OCI-LY3 (cell line): ENCODE results near the gene CASP9.
"Not testable (repeated sequence)": the region's sequence is repeated elsewhere in the genome, so short reads cannot be mapped to it uniquely, and the experiment has no call there.

ENCODE experiments used
- H2AFZ ChIP-seq: fragments of 200-600, 300-600 bp; shearing (Covaris generic); 2 replicates; pipeline ENCODE4 v1.6.0; 2014; ENCODE audit warnings: antibody characterized with exemption, low read depth, low read length
- H3K27ac ChIP-seq: fragments of 200-600, 300-600 bp; sonication (generic); 2 replicates; pipeline ENCODE4 v1.5.1; 2014; ENCODE audit warnings: mild to moderate bottlenecking, low read length, moderate library complexity, mixed read lengths
- H3K27me3 ChIP-seq: fragments of 200-600, 300-600 bp; sonication (generic); 2 replicates; pipeline ENCODE4 v1.6.1; 2014; ENCODE audit warnings: low read depth, low read length, mixed read lengths
- H3K36me3 ChIP-seq: fragments of 200-600, 300-600 bp; sonication (generic); replicated peaks from 2 replicates; pipeline ENCODE3; 2014; ENCODE audit warnings: low read depth, low read length, mixed read lengths
- H3K4me1 ChIP-seq: fragments of 300-600, 200-600 bp; sonication (generic); 2 replicates; pipeline ENCODE4 v1.6.1; 2014; ENCODE audit warnings: low read length, mixed read lengths
- H3K4me2 ChIP-seq: fragments of 200-600, 300-600 bp; sonication (generic); 2 replicates; pipeline ENCODE4 v1.6.1; 2014; ENCODE audit warnings: low read length, mixed read lengths
- H3K4me3 ChIP-seq: fragments of 300-600, 200-600 bp; sonication (generic); 2 replicates; pipeline ENCODE4 v1.5.1; 2014; ENCODE audit warnings: antibody characterized with exemption, mild to moderate bottlenecking, low read length, moderate library complexity
- H3K79me2 ChIP-seq: fragments of 300-600, 200-600 bp; shearing (Covaris generic); 2 replicates; pipeline ENCODE4 v1.6.1; 2014; ENCODE audit warnings: mild to moderate bottlenecking, low read length, mixed read lengths
- H3K9ac ChIP-seq: fragments of 300-600, 200-600 bp; shearing (Covaris generic); 2 replicates; pipeline ENCODE4 v1.6.0; 2014; ENCODE audit warnings: mild to moderate bottlenecking, low read length, moderate library complexity
- H3K9me3 ChIP-seq: fragments of 200-600, 300-600 bp; shearing (Covaris generic); 2 replicates; pipeline ENCODE4 v1.6.1; 2014; ENCODE audit warnings: low read length, mixed read lengths; ENCODE audit not compliant: insufficient read depth
- H4K20me1 ChIP-seq: fragments of 200-600, 300-600 bp; sonication (generic); 2 replicates; pipeline ENCODE4 v1.6.1; 2016; ENCODE audit warnings: low read length, mixed read lengths; ENCODE audit not compliant: insufficient read depth
- EZH2phosphoT487 ChIP-seq: fragments of 200-600 bp; shearing (Covaris generic); IDR thresholded peaks from 2 replicates; pipeline ENCODE4 v1.6.1; 2018; ENCODE audit warnings: antibody characterized with exemption, mixed run types, low read depth
- TF ChIP-seq, protein P1 (sequence below): fragments of 200-600, 300-600 bp; sonication (generic); IDR thresholded peaks from 2 replicates; pipeline ENCODE4 v1.5.1; 2014; ENCODE audit warnings: antibody characterized with exemption, low read length, low read depth

The CASP9 gene

DNA sequence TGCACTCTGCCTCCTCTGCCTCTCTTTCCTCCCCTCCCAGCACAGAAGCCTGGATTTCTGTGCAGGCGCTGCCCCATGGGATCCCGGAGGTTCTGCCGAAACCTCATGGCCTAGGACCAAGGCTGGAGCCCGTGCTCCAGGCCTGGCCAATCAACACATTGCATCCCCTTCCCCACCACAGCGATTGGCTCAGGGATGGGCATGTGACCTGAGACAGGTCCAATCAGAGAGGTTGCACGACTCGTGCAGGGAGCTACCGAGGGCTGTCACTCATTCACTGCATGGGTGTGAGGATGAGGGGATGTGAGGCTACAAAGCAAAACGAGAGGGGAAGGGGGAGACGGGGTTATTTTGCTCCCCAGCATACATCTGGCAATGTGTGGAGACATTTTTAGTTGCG lies 51.4 kb downstream of the CASP9 start:
- Histone ChIP-seq H3K4me3 (no peak overlapping the region), H3K27me3 (no peaks in the 10 kb centered on the region), H3K9me3 (no peaks in the 10 kb centered on the region), H4K20me1 (no peaks in the 10 kb centered on the region), H3K4me2 (no peak overlapping the region), H3K79me2 (no peaks in the 10 kb centered on the region), H3K4me1 (peaks cover 26% of the 10 kb centered on the region), H3K27ac (no peak overlapping the region), H3K36me3 (no peaks in the 10 kb centered on the region), H3K9ac (no peak overlapping the region), H2AFZ (no peak overlapping the region)
- no peak for TF ChIP-seq EZH2phosphoT487
- TF ChIP-seq, protein P1, sequence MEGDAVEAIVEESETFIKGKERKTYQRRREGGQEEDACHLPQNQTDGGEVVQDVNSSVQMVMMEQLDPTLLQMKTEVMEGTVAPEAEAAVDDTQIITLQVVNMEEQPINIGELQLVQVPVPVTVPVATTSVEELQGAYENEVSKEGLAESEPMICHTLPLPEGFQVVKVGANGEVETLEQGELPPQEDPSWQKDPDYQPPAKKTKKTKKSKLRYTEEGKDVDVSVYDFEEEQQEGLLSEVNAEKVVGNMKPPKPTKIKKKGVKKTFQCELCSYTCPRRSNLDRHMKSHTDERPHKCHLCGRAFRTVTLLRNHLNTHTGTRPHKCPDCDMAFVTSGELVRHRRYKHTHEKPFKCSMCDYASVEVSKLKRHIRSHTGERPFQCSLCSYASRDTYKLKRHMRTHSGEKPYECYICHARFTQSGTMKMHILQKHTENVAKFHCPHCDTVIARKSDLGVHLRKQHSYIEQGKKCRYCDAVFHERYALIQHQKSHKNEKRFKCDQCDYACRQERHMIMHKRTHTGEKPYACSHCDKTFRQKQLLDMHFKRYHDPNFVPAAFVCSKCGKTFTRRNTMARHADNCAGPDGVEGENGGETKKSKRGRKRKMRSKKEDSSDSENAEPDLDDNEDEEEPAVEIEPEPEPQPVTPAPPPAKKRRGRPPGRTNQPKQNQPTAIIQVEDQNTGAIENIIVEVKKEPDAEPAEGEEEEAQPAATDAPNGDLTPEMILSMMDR: no peak

DNA sequence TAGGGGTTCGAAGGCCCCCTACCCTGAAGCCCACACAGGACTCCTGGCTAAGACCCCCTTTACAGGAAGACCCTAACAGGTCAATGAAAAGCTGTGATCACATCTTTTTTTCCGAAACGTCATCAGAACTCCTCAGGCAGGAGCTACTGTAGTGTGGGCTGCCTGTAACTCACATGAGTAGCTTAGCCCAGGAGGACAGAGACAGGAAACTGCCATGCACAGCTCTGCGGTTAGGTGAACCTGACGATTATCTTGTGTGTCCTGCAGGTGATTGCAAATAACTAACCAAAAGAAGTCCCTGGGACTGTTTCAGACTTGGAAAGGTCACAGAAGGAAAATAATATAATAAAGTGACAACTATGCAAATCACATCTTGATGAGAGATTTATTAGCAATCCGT lies 52.3 kb downstream of the CASP9 start:
- not testable (repeated sequence) for H3K27ac ChIP-seq, H4K20me1 ChIP-seq, H3K9ac ChIP-seq, H3K4me3 ChIP-seq, H3K27me3 ChIP-seq, H2AFZ ChIP-seq, H3K79me2 ChIP-seq, H3K36me3 ChIP-seq, H3K9me3 ChIP-seq
- Histone ChIP-seq H3K4me1 (peaks cover 26% of the 10 kb centered on the region), H3K4me2 (0 out of 2 replicates have a peak overlapping the region, but pooled peaks have one; percentile 3)

DNA sequence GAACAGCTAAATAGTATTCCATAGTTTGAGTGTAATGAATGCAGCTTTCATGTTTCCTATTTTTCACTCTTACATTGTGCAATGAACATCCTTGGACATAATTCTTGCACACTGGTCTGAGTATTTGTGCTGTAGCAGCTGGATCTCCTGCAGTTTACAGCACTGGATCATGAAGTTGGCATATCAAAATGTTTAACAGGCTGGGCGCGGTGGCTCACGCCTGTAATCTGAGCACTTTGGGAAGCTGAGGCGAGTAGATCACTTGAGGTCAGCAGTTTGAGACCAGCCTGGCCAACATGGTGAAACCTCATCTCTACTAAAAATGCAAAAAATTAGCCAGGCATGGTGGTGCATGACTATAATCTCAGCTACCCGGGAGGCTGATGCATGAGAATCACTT lies 52.9 kb downstream of the CASP9 start:
- H3K79me2 ChIP-seq, H3K9ac ChIP-seq, H3K36me3 ChIP-seq, H2AFZ ChIP-seq, H3K4me2 ChIP-seq, H4K20me1 ChIP-seq, H3K27me3 ChIP-seq, H3K9me3 ChIP-seq, H3K4me3 ChIP-seq, H3K27ac ChIP-seq: not testable (repeated sequence)
- H3K4me1 ChIP-seq: peaks cover 26% of the 10 kb centered on the region

DNA sequence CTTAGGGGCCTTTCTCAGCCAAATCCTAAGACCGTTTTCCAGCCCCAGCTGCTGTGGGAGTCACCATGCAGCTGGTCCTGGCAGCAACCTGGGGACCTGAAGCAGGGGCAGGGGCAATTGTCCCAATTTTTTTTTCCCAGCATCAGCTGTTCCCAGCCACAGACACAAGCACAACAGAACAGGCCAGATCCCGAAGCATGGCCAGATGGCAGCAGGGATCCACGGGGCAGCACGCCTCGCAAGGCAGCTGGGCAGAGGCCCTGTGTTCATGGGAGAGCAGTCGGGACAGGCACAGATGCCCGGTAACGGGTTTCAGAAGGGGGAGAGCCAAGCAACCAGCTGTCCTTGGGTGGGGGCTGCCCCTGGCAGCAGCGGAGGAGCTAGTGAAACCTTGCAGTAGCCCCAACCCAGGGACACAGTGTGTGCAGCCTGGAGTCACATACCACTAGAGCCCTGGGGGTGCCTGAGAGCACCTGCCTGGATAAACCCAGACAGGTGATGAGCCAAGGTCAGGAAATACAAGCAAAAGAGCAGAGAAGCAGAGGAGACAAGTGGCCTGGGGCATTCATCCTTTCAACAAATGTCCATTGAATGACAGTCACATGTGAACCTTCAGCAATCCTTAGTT lies 54.1 kb downstream of the CASP9 start:
- not testable (repeated sequence) for H3K27me3 ChIP-seq, H3K4me3 ChIP-seq, H3K27ac ChIP-seq, H3K79me2 ChIP-seq, H3K36me3 ChIP-seq, H2AFZ ChIP-seq, H3K9ac ChIP-seq, H4K20me1 ChIP-seq, H3K9me3 ChIP-seq
- peaks cover 36% of the 10 kb centered on the region for H3K4me1 ChIP-seq
- H3K4me2 ChIP-seq: peak overlapping the region; percentile 46

DNA sequence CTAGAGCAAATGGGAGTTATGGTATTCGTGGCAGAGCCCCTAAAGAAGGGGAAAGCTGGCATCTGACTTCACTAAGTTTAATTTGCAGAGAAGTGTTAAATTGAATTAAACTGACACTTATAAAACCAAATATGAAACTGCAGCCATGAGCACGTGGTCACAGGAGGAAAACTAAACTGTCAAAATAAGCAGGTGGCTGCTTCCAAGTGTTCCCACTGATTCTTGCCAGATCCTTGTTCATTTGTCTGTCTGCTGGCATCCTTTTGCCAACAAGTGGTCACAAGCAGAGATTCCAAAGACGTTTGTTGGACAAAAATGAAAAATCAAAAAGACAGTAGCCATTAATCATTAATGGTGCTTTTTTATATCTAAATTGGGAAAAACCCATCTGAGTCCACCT lies 54.7 kb downstream of the CASP9 start:
- Histone ChIP-seq H3K4me2 (peak overlapping the region; percentile 46), H3K4me3 (no peak overlapping the region)

More for the DNA sequence above, 54.7 kb downstream of the CASP9 start:
- no peak for TF ChIP-seq EZH2phosphoT487
- TF ChIP-seq, protein P1: no peak
- Histone ChIP-seq H2AFZ (no peak overlapping the region), H3K4me1 (peaks cover 41% of the 10 kb centered on the region), H4K20me1 (no peaks in the 10 kb centered on the region), H3K36me3 (no peaks in the 10 kb centered on the region), H3K79me2 (no peaks in the 10 kb centered on the region), H3K9ac (no peak overlapping the region), H3K27ac (no peak overlapping the region), H3K27me3 (no peaks in the 10 kb centered on the region), H3K9me3 (no peaks in the 10 kb centered on the region)
